ENCODE results near the gene PARD3B. TPM values are rescaled to one million over a fixed set of nuclear protein-coding genes. Genes with fewer than 3 reads are reported as not detected.

PARD3B gene
- total and polyA plus RNA-seq, 10 of the 15 experiments (the other 5 are each of a cell fraction or from before 2014, with no cell fraction given) = 0.01 to 0.54 (median 0.07) TPM; not detected in 7

DNA sequence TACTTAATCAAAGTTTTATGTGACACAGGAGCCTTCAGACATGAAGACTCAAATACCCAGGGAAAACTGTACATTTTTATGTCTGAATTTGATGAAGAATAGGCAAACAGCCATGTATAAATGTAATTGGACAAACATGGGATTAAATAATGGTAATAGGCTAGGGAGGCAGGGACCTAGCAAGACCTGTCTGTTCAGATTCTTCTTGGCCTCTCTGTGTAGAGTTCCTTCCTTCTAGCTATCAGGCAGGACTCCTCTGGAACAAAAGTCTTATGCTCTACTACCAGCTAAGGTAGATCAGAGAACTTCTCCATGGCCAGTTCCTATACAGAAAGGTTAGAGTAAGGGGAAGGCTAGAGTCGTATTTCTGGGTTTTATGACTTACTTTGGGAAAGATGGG is 9.5 kb upstream of the PARD3B start (continued):
- no peak for TF ChIP-seq RAD51 (IDR thresholded peaks at IDR 0.05)

- intact Hi-C loops (cut with micrococcal nuclease; ENCODE audit: unreplicated experiment) = no loop called here
- H3K4me3 ChIP-seq = no peak overlapping the region
- no peak overlapping the region for H3K9ac ChIP-seq (ENCODE audit: control insufficient read depth, insufficient read depth, low read length)
- in situ Hi-C loops (cut with MboI) = no loop called here
- no peaks in the 10 kb centered on the region for H4K20me1 ChIP-seq (ENCODE audit: control insufficient read depth, insufficient read depth)
- ATAC-seq (no peak), DNase-seq (ENCODE audit: low read depth, low spot score) (no peak), FAIRE-seq (no peak)
- H3K4me2 ChIP-seq (ENCODE audit: control insufficient read depth, insufficient read depth) = no peak overlapping the region
- no peaks in the 10 kb centered on the region for H3K79me2 ChIP-seq (ENCODE audit: control insufficient read depth, insufficient read depth, low read length)
- no peaks in the 10 kb centered on the region; a peak in 1 of 4 replicates for H3K27me3 ChIP-seq (replicated peaks in 1 of 2; ENCODE audit: control insufficient read depth in 2 of 2, insufficient read depth in 2 of 2, low read length in 1 of 2)
- ChIA-PET RAD21 (ENCODE audit: unreplicated experiment) (no interaction called here), POLR2A (no interaction called here), SMC1A (ENCODE audit: uncharacterized antibody, unreplicated experiment) (no interaction called here), CTCF (interaction anchor here (0.6 kb wide), 1 partner anchor 268 kb away, joined by 3 read pairs; no protein-coding TSS in a partner anchor)
- no peak overlapping the region for H3K27ac ChIP-seq (ENCODE audit: control insufficient read depth, insufficient read depth)
- H3K9me3 ChIP-seq (replicated peaks; ENCODE audit: control insufficient read depth, insufficient read depth, low read length) = no peaks in the 10 kb centered on the region
- H2AFZ ChIP-seq (ENCODE audit: control insufficient read depth, low read depth, low read length) = no peak overlapping the region
- no peaks in the 10 kb centered on the region for H3K36me3 ChIP-seq (ENCODE audit: control insufficient read depth in 2 of 2, insufficient read depth in 2 of 2, low read length in 1 of 2)
- TF ChIP-seq BMI1 (IDR thresholded peaks at IDR 0.05; ENCODE audit: borderline replicate concordance) = no peak
- no peak for TF ChIP-seq CBX3 (IDR thresholded peaks at IDR 0.05; ENCODE audit: borderline replicate concordance, low read depth)
- TF ChIP-seq CBX5 (IDR thresholded peaks at IDR 0.05; ENCODE audit: low read depth) = no peak
- TF ChIP-seq NFYA (IDR thresholded peaks at IDR 0.05; ENCODE audit: borderline replicate concordance, low read depth, low read length) = no peak
- TF ChIP-seq, protein P1, sequence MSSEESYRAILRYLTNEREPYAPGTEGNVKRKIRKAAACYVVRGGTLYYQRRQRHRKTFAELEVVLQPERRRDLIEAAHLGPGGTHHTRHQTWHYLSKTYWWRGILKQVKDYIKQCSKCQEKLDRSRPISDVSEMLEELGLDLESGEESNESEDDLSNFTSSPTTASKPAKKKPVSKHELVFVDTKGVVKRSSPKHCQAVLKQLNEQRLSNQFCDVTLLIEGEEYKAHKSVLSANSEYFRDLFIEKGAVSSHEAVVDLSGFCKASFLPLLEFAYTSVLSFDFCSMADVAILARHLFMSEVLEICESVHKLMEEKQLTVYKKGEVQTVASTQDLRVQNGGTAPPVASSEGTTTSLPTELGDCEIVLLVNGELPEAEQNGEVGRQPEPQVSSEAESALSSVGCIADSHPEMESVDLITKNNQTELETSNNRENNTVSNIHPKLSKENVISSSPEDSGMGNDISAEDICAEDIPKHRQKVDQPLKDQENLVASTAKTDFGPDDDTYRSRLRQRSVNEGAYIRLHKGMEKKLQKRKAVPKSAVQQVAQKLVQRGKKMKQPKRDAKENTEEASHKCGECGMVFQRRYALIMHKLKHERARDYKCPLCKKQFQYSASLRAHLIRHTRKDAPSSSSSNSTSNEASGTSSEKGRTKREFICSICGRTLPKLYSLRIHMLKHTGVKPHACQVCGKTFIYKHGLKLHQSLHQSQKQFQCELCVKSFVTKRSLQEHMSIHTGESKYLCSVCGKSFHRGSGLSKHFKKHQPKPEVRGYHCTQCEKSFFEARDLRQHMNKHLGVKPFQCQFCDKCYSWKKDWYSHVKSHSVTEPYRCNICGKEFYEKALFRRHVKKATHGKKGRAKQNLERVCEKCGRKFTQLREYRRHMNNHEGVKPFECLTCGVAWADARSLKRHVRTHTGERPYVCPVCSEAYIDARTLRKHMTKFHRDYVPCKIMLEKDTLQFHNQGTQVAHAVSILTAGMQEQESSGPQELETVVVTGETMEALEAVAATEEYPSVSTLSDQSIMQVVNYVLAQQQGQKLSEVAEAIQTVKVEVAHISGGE (CRISPR knock-in tag; IDR thresholded peaks at IDR 0.05) = no peak
- no peak for TF ChIP-seq ZSCAN29 (IDR thresholded peaks at IDR 0.05)
- no peak for TF ChIP-seq ZZZ3 (IDR thresholded peaks at IDR 0.05; ENCODE audit: control insufficient read depth, insufficient read length, low read depth)
- TF ChIP-seq TCF7 (IDR thresholded peaks at IDR 0.05; ENCODE audit: borderline replicate concordance) = no peak
- TF ChIP-seq ESRRA (IDR thresholded peaks at IDR 0.05; ENCODE audit: low read length) = no peak
- no peak for TF ChIP-seq CEBPB (IDR thresholded peaks at IDR 0.05; ENCODE audit: borderline replicate concordance in 1 of 2, low read depth in 2 of 2, low read length in 2 of 2)
- TF ChIP-seq RCOR1 (conservative IDR thresholded peaks at IDR 0.05; ENCODE audit: low read depth, low read length) = no peak
- H3K4me1 ChIP-seq (ENCODE audit: control insufficient read depth, insufficient read depth, low read length) = no peaks in the 10 kb centered on the region
- no TSS peak for BruUV-seq (replicated peaks)
- 19% methylated on average over 10 of the region's 10 CpGs for WGBS (ENCODE audit: insufficient coverage, insufficient replicate concordance, low lambda C conversion rate, missing lambda C conversion rate)
These were observed 6.9 kb upstream of the PARD3B start for GRCh38 chr2:204538182-204539018.
